GM19397 (cell line): ENCODE data around the gene POLR3C.
"Not testable (repeated sequence)": the region's sequence is repeated elsewhere in the genome, so short reads cannot be mapped to it uniquely, and the experiment has no call there.

Experiments
- ATAC-seq: cut with Tn5 transposase; IDR thresholded peaks from one replicate; pipeline ENCODE4 v1.9.1; 2021; ENCODE audit warnings: mild to moderate bottlenecking, moderate library complexity; ENCODE audit not compliant: unreplicated experiment

The POLR3C gene, protein sequence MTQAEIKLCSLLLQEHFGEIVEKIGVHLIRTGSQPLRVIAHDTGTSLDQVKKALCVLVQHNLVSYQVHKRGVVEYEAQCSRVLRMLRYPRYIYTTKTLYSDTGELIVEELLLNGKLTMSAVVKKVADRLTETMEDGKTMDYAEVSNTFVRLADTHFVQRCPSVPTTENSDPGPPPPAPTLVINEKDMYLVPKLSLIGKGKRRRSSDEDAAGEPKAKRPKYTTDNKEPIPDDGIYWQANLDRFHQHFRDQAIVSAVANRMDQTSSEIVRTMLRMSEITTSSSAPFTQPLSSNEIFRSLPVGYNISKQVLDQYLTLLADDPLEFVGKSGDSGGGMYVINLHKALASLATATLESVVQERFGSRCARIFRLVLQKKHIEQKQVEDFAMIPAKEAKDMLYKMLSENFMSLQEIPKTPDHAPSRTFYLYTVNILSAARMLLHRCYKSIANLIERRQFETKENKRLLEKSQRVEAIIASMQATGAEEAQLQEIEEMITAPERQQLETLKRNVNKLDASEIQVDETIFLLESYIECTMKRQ

DNA sequence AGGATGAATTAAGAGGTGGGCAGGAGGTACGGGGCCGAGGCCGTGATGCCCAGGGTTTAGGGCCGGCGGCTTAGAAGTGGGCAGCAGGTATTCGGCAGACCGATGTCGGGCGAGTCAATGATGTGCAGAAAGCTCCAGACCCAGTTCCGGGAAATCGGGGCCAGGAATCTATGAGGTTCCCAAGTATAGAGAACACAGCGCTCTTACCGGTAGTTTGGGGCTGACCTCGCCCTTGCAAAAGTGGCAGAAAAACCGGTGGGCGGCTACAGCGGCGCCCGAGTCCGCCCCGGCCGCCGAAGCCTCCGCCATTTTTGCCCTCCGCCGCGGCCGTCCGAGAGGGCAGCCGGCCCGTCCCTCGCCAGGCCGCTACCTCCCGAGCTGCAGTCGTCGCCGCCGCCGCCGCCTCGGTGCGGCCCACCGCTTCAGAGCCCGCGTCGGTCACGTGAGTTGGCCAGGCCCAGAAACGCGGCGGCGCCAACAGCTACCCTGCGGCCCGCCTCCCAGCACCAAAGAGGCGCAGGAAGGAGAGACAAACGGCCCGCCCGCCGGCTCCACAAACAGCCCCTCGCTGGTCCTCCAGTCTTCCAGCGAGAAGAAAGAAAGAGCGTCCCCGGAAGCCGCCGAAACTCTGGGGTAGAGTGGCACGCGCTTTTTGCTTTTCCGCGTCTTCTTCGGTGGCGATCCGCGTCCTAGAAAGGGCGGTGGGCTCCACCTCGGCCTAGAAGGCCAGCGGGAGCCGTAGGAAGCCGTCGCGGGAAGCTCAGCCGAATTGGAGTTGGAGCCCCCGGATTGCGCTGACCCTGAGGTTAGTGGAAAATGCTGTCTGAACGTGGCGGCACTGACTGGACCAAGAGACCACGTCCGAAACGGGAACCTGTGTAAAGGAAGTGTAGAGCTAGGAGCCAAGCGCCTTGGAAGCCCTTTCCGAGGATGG is at the start of gene POLR3C, which contains the start of gene RNF115:
POLR3C (plus strand) TSS at position 636 of the 934 bp plus-strand sequence. CDS start 1,577 bp downstream, outside the sequence.
RNF115 (minus strand) TSS at position 531 of the 934 bp plus-strand sequence; CDS start at position 309, 222 bp downstream.
- peak; percentile 82 for ATAC-seq

DNA sequence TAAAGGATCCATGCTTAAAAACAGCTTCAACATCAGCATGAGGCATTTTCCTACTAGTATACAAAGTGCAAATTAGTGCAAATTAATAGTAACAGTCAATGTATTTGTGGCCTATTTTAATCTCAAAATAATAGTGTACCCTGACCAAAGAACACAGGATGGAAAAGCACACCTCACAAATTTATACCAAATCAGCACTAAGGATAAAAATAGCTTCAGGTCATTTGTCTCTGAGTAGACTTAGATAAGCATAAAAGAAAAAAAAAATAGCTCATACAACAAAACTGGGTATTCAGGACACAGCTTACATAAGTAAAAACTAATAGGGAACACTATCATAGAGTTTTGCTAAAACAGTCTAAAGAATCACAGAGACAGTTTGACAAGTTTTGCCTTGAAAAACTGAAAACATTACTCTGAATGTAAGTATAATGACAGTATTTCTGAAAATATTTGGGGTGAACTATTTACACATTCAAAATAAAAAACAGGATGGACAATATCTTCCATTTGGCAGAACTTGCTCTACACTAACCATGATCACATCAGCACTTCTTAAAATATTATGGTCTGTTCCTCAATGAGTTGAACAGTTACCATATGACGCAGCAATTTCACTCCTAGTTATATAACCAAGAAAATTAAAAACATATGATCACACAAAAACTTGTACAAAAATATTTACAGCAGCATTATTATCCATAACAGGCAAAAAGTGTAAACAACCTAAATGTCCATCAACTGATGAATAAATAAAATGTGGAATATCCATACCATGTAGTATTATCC is 46.4 kb upstream of the POLR3C start:
- no peak for ATAC-seq

DNA sequence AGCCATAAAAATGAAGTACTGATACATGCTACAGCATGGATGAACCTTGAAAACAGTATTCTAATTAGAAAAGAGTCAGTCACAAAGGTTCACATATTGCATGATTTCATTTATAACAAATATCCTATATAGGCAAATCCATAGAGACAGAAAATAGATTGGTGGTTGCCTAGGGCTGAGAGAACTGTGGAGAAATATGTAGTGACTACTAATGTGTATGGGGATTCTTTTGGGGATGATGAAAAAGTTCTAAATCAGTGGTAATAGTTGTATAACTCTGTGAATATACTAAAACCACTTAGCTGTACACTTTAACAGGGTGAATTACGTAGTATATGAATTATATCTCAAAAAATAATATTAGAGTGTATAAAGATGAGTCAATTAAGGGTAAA is 45.9 kb upstream of the POLR3C start:
- no peak for ATAC-seq

DNA sequence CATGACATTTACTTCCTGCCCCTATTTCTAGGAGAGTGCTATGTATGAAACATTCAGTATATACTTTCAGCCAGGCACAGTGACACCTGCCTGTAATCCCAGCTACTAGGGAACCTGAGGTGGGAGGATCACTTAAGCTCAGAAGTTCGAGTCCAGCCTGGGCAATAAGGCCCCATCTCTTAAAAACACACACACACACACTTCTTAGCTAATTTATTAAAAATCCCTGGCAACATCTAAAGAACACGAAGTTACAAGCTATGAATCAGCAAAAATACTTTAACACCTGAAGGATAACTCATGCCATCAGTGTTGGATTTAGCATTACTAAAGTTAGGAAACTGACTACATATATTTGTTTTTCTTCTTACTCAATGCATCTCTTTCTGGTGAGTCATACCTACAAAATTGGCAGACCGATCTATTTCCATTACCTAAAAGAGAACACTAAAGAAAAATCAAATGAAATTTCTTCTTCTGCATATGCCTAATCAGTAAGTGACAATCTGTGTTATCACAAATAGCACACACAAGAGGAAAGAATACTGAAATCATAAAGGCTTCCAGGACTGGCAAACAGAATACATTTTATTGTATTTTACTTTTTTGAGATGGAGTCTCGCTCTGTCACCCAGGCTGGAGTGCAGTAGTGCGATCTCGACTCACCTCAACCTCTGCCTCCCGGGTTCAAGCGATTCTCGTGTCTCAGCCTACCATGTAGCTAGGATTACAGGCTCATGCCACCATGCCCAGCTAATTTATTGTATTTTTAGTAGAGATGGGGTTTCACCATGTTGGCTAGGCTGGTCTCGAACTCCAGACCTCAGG is 41.5 kb upstream of the POLR3C start:
- ATAC-seq, result no peak

DNA sequence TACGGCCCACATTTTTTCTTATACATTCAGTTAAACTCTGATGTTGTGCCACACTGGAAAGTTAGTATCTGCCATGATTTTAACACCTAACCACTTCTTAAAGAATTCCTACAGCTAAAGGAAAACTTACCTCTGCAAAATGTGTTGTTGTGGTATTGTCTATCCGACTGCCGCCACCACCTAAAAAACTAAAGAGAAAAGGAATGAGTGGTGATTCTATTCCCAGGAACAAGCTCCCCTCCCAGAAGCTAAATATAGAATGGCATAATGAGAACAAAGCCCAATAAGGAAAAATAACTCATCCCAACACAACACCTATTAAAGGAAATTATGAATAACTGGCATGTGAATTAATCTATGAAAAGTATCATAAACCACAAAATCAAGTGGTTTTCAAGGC is 39.6 kb upstream of the POLR3C start:
- ATAC-seq, result no peak

DNA sequence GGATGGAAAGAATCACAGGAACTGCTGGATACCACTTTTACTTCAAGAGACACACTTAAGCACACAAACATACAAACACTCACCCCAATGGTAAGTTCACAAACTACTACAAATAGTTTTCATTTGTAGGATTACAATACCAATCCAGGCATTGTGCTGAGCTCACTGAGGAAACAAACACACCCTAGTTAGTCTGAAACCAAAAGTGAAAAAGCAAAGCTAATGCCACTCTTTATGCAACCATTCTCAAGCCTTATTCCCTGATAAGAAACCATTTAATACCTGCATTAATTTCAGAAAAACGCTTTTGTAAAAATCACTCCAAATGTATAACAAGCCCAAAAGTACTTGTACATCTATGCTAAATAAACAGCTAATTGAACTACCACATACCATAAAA is 38.5 kb upstream of the POLR3C start:
- ATAC-seq, result no peak

DNA sequence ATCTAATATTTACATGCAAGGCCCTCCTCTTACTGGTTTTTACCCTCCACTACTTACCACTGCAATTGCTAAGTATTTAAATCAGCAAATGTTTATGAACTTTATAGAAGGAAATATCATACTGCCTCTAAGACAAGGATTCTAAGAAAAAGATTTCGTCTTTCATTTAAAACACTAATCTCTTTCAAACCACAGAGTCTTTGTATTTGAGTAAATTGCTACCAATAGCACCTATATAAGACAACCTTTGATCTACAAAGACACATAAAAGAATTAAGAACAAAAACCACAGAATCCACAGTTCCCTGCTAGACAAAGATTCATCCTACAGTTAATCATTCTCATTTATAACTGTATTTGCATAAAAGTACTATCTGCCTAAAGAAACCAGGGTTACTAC is 37.7 kb upstream of the POLR3C start:
- ATAC-seq, result no peak

DNA sequence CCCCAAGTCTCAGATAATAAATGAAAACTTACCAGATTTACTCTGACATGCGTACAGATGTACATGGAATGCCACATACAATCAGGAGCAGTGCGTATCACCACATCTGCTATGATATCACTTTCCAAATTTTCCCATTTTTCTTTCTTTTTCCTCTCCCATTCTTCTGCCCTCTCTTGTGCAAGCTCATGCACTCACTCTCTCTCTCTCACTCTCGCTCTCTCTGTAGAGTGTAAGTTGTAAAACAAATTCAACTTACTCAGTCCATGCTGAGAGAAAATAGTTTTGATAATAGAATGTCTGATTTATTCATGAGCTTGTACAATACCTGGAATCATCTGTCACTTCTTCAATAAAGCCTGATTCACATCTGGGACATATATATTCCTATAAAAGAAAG is 35.4 kb upstream of the POLR3C start:
- no peak for ATAC-seq

DNA sequence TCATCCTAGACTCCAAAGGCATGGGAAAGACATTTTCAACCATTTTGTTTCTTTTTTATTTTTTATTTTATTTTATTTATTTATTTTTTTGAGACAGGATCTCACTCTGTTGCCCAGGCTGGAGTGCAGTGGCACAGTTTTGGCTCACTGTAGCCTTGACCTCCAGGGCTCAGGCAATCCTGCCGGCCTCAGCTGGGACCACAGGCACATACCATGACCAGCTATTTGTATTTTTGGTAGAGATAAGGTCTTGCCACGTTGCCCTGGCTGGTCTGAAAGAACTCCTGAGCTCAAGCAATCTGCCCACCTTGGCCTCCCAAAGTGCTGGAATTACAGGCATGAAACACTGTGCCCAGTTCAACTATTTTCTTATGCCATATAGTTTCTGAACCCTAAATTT is 32.1 kb upstream of the POLR3C start:
- not testable (repeated sequence) for ATAC-seq

DNA sequence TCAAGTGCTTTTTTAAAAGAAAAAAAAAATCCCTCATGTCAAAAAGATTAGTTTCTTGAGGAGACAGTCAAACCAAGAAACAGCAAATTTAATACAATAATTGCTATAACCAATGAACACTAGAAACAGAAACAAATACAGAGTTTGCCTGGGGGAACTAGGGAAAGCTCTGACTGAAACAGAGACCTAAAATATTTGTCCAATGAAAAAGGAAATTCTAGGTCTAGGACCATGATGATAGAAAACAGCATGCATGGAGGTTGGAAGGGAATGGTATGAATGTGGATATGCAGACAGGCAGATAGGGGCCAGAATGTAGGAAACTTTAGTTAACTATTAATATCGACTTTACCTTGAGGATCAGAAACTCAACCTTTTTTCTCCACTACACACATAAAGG is 31.5 kb upstream of the POLR3C start:
- no peak for ATAC-seq

DNA sequence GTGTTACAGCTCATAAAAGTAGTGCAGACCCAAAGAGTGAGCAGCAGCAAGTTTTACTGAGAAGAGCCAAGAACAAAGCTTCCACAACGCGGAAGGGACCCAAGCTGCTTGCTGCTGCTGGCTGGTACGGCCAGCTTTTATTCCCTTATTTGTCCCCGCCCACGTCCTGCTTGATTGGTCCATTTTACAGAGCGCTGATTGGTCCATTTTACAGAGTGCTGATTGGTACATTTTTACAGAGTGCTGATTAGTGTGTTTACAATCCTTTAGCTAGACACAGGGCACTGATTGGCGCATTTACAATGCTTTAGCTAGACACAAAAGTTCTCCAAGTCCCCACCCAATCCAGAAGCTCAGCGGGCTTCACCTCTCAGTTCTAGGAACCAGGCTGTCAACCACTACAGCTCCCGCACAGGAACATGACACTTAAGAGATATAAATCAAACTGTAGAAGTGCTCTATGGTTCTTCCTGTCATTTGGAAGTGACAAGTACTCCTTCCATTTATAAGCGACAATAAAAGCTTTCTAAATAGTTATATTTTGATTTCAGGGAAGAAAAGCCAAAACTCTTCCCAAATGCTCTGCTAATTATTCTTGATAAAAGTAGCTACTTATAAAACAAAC is 28.6 kb upstream of the POLR3C start:
- no peak for ATAC-seq

DNA sequence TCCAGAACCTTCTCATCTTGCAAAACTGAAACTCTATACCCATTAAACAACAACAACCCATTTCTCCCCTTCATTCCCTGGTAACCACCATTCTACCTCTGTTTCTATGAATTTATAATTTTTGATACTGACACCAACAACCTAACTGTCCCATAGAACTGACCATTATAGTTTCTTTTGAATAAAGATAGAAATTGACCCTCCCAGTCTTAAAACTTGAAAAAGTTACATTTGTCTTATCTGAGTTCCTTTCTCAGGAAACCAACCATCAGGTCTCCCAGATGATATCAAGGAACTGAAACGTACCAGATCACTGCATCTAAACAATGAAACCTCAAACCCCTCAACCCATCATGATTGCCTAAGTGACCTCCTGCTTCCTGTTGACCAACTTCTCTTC is 27.2 kb upstream of the POLR3C start:
- no peak for ATAC-seq

DNA sequence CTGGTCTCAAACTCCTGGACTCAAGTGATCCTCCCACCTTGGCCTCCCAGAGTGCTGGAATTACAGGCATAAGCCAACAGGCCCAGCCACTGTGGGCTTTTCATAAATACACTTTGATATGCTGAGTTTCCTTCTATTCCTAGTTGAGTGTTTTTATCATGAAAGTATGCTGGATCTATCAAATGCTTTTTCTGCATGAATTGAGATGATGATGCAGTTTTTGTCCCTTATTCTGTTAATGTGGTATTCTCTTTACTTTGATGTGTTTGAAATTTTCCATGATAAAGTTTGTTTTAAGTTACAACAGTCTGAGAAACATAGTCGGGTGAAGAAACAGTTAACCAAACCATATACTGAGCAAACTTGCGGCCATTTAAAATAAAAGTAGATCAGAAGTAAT is 24.2 kb upstream of the POLR3C start:
- ATAC-seq, result no peak

DNA sequence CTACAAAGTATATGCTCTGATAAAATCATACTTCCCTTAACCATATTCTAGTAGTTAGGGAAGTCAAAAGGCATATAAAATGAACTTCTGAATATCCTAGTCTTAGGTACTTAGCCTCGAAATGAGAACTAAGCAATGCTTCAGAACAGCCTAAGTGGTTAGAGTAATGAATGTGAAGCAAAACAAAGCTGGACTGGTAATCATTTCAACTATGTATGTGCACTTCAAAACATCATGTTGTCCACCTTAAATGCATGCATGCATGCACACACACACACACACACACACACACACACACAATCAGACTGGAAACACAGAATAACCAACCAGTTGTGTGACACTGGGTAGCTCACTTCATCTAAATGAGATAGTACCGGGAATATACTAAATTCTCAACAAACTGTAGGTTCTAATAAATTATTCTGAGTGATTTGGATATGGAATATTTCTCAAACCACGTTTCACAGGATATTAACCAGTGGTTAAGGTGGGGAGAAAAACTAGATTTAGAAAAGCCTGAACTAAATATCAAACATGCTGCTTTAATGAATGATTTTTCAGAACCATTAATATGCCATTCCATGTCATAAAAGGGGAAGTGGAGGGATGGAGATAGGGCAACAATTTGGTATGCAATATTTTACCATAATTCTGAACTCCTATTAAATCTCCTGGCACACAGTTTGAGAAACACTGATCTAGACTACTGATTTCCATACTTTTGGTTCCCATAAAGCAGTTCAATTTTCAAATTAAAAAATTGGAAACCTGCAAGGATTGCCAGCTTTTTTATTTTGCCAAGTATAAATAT is 19.6 kb upstream of the POLR3C start:
- ATAC-seq, result no peak

DNA sequence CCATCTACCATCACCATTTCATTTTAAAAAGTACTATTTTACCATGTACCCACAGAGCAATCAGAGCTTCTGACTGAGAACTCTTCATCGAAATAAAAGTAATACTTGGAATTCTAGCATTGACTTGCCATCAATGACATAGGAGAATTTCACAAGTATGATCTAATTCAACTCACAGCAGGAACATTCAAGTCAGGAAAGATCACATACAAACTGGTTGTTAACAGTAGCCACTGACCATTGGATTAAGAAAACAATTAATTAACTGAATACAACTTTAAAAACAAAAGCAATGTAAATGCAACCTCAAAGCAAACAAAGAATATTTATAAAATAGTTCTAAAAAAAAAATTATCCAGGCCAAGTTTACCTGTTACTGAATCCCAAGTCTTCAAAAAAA is 18.9 kb upstream of the POLR3C start:
- no peak for ATAC-seq

DNA sequence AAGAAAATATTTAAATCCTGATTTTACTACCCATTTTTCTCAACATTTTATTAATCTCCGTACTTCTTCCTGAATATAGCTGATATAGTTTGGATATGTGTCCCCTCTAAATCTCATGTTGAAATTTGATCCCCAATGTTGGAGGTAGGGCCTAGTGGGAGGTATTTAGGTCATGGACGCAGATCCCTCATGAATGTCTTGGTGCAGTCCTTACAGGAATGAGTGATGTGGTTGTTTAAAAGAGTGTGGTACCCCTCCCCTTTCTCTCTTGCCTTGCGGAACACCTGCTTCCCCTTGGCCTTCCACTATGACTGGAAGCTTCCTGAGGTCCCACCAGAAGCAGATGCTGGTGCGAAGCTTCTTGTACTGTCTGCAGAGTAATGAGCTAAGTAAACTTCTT is 17.6 kb upstream of the POLR3C start:
- ATAC-seq, result no peak

DNA sequence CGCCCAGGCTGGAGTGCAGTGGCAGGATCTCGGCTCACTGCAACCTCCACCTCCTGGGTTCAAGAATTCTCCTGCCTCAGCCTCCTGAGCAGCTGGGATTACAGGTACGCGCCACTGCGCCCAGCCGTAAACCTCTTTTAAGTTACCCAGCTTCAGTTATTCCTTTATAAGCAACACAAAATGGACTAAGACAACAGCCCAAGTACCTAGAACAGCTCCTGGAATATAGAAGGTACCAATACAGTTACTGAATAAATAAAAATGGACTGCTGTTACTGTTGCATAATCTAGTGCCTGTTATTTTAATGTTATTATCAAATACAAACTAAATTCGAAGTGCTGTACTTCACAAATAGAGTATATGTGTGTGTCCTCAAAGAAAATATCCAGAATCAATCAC is 17.2 kb upstream of the POLR3C start:
- no peak for ATAC-seq

DNA sequence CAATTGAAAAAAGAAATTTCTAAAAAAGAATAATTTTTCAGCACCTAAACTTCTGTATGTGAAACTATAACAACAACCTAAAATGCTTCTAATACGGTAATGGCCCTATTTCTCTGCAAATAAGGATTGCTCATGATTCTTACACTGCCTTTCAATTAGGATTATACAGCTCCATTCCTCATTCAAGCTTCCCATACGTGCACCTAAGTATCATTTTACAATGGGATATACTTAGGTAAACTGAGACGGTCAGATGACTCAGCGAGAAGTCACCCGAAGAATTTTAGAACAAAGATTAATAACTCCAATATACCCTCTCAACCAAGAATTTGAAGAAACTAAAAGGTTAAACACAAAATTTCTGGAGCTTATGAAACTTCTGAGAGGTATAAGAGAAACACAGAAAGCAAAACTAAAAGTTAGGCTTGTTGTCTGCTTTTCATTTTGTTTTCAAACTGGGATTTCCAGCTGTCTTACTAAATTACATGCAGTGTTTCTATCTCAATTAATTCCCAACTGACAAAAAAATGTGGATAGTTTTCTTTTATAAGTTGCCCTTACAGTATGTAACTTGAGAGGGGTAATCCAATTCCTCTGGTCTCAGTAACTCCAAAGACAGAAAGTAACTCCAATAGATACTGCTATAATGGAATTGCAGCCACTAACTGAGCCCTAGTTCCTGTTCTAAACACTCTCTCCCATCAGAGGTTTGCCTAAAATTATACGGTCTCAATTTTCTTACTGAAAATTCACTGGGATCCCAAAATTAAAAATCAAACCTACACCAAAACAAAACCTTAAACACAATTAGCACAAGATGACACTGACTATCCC is 10.8 kb upstream of the POLR3C start:
- not testable (repeated sequence) for ATAC-seq
